ENCODE data around the gene GJB3.

DNA sequence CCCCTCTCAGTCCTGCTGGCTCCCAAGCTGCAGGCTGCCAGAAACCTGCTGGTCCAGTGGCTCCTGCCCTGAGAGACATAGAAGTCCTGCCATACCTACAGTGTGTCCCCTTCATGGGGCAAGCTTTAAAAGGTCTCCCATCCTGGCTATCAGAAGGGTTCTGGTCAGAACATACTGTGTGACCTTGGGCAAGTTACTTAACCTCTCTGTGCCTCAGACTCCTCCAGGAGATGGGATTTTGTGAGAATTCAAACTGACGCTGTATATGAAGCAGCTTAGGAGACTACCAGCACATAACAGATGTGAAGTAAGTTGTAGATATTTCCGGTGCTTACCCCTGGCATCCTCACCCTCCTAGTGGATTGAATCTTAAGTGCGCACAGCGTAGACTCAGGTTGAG lies 34.9 kb upstream of the GJB3 start:
- TF ChIP-seq ZNF274 (IDR thresholded peaks at IDR 0.05; ENCODE audit: low read depth, low read length) (no peak), SUZ12 (IDR thresholded peaks at IDR 0.05; ENCODE audit: extremely low read depth, insufficient read depth, insufficient read length) (no peak)

Data from NT2/D1 (cell line).